ENCODE results near the gene ECHDC3. TPM values are rescaled to one million over a fixed set of nuclear protein-coding genes. Genes with fewer than 3 reads are reported as not detected.

Gene ECHDC3
- total RNA-seq, 1 donor from 2014 or later = 2.1 TPM

DNA sequence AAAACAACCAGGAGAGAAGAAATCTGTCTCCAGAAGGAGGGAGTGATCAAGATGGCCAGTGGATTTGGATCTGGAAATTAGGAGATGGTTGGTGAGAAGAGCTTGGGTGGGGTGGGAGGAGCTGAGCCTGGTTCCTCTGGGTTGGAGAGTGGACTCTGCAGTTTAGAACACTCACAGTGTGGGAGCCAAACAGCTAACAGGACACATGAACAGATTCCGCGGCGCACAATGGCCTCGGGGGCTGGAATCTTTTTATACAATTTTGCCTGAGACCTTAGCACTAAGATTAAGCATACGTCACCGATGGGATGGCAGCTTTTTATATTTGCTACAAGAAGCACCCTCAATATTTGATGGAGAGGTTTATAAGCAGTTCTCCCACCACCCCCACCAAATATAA is 2.9 kb downstream of the ECHDC3 start:
- no peak overlapping the region for H2AFZ ChIP-seq (replicated peaks)
- TF ChIP-seq EZH2phosphoT487 (IDR thresholded peaks at IDR 0.05) (no peak), EZH2 (IDR thresholded peaks at IDR 0.05) (no peak)
- TF ChIP-seq, protein P1, sequence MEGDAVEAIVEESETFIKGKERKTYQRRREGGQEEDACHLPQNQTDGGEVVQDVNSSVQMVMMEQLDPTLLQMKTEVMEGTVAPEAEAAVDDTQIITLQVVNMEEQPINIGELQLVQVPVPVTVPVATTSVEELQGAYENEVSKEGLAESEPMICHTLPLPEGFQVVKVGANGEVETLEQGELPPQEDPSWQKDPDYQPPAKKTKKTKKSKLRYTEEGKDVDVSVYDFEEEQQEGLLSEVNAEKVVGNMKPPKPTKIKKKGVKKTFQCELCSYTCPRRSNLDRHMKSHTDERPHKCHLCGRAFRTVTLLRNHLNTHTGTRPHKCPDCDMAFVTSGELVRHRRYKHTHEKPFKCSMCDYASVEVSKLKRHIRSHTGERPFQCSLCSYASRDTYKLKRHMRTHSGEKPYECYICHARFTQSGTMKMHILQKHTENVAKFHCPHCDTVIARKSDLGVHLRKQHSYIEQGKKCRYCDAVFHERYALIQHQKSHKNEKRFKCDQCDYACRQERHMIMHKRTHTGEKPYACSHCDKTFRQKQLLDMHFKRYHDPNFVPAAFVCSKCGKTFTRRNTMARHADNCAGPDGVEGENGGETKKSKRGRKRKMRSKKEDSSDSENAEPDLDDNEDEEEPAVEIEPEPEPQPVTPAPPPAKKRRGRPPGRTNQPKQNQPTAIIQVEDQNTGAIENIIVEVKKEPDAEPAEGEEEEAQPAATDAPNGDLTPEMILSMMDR (IDR thresholded peaks at IDR 0.05) = no peak
- H3K9ac ChIP-seq = no peak overlapping the region
- H4K20me1 ChIP-seq (ENCODE audit: low read depth) = no peaks in the 10 kb centered on the region
- no peaks in the 10 kb centered on the region for H3K9me3 ChIP-seq (ENCODE audit: low read depth)
- no peaks in the 10 kb centered on the region for H3K27me3 ChIP-seq
- H3K36me3 ChIP-seq = no peaks in the 10 kb centered on the region
- Mint-ChIP-seq H3K4me3 (no peak overlapping the region), H3K27me3 (ENCODE audit: insufficient read depth, low read depth) (peaks cover 10% of the 10 kb centered on the region), H3K36me3 (peaks cover 5% of the 10 kb centered on the region), H3K4me1 (peaks cover 14% of the 10 kb centered on the region), H3K27ac (no peak overlapping the region), H3K9me3 (peaks cover 11% of the 10 kb centered on the region)
- H3K79me2 ChIP-seq (ENCODE audit: low read depth) = no peaks in the 10 kb centered on the region
- peaks cover 5% of the 10 kb centered on the region for H3F3A ChIP-seq (ENCODE audit: low read depth)
- no peak overlapping the region for H3K4me3 ChIP-seq
- H3K27ac ChIP-seq = no peak overlapping the region
- no peak for DNase-seq (ENCODE audit: low spot score)
- no peak overlapping the region for H3K4me2 ChIP-seq
- H3K4me1 ChIP-seq = no peaks in the 10 kb centered on the region

DNA sequence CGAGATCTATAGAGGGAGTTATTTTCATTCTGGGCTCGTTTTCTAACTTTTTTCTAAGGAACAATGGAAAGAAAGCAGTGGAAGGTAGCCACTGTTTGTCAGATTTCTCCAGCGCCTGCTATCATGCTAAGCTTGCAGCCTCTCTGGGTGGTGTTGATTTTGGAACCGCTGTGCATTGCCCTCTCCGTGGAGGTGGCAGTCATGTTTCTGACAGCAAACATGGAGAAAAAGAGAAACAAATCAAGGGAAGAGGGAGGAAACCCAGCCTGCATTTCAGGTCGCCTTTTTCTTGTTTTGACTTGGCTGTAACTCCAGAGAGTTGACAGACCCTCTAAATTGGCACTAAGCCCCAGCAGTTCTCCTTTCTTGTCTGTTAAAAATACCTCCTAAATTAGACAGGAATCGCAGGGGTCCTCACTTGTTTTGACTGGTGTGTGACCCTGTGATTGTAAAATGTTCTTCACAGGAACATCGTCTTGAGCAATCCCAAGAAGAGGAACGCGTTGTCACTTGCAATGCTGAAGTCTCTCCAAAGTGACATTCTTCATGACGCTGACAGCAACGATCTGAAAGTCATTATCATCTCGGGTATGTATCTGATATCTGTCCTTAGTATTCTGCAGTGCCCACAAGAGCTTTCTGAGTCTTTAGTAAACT is 4.8 kb downstream of the ECHDC3 start:
- Histone ChIP-seq H3K79me2 (ENCODE audit: low read depth) (no peaks in the 10 kb centered on the region), H3K27ac (no peak overlapping the region), H2AFZ (replicated peaks) (no peak overlapping the region), H3K9ac (no peak overlapping the region), H3K27me3 (no peaks in the 10 kb centered on the region), H3F3A (ENCODE audit: low read depth) (no peaks in the 10 kb centered on the region), H4K20me1 (ENCODE audit: low read depth) (no peaks in the 10 kb centered on the region), H3K36me3 (no peaks in the 10 kb centered on the region), H3K4me2 (no peak overlapping the region), H3K4me3 (no peak overlapping the region), H3K4me1 (no peaks in the 10 kb centered on the region), H3K9me3 (ENCODE audit: low read depth) (no peaks in the 10 kb centered on the region)
- Mint-ChIP-seq H3K4me1 (peaks cover under 1% of the 10 kb centered on the region), H3K36me3 (peaks cover 5% of the 10 kb centered on the region), H3K27me3 (ENCODE audit: insufficient read depth, low read depth) (peaks cover 5% of the 10 kb centered on the region), H3K4me3 (no peak overlapping the region), H3K9me3 (peaks cover 8% of the 10 kb centered on the region), H3K27ac (no peak overlapping the region)
- DNase-seq (ENCODE audit: low spot score) = no peak
- no peak for TF ChIP-seq EZH2 (IDR thresholded peaks at IDR 0.05)
- TF ChIP-seq, protein P1 (IDR thresholded peaks at IDR 0.05) = no peak
- no peak for TF ChIP-seq EZH2phosphoT487 (IDR thresholded peaks at IDR 0.05)

DNA sequence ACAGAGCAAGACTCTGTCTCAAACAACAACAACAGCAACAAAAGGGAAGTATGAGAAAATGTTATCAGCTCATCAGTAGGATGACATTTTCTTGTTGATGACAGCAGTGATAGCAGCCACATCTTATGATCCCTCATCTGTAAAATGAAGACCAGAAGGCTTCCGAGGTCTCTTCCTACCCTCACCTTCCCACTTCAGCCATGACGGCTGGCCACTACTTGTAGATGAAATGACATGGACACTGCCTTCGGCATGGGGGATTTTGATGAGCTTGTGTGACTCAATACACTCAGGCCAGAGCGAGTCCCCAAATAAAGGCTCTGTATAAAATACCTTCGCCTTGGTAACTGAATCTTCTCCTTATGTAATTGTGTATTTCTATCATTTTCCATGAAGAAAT is 6.7 kb downstream of the ECHDC3 start:
- no peaks in the 10 kb centered on the region for H3K4me1 ChIP-seq
- no peak overlapping the region for H3K4me2 ChIP-seq
- H3K79me2 ChIP-seq (ENCODE audit: low read depth) = no peaks in the 10 kb centered on the region
- H3K9me3 ChIP-seq (ENCODE audit: low read depth) = no peaks in the 10 kb centered on the region
- H3K27me3 ChIP-seq = no peaks in the 10 kb centered on the region
- no peak overlapping the region for H2AFZ ChIP-seq (replicated peaks)
- H3K27ac Mint-ChIP-seq = no peak overlapping the region
- peaks cover 3% of the 10 kb centered on the region for H3K27me3 Mint-ChIP-seq (ENCODE audit: insufficient read depth, low read depth)
- no peak overlapping the region for H3K4me3 Mint-ChIP-seq
- TF ChIP-seq, protein P1 (IDR thresholded peaks at IDR 0.05) = no peak
- TF ChIP-seq EZH2phosphoT487 (IDR thresholded peaks at IDR 0.05) (no peak), EZH2 (IDR thresholded peaks at IDR 0.05) (no peak)
- H3K36me3 Mint-ChIP-seq = peaks cover 7% of the 10 kb centered on the region
- peaks cover 5% of the 10 kb centered on the region for H3K9me3 Mint-ChIP-seq
- H3K36me3 ChIP-seq = no peaks in the 10 kb centered on the region
- no peak overlapping the region for H3K27ac ChIP-seq
- peaks cover 2% of the 10 kb centered on the region for H3K4me1 Mint-ChIP-seq
- no peak overlapping the region for H3K9ac ChIP-seq
- no peak overlapping the region for H3K4me3 ChIP-seq
- no peaks in the 10 kb centered on the region for H3F3A ChIP-seq (ENCODE audit: low read depth)
- H4K20me1 ChIP-seq (ENCODE audit: low read depth) = no peaks in the 10 kb centered on the region
- no peak for DNase-seq (ENCODE audit: low spot score)

Measured in neural progenitor cell (in vitro differentiated cells).